NCI-H2081 (cell line): ENCODE results near the gene NOC2L.
A peak's percentile ranks its signal among the peaks of the same experiment; 100 is the strongest.
"Not testable (repeated sequence)": the region's sequence is repeated elsewhere in the genome, so short reads cannot be mapped to it uniquely, and the experiment has no call there.

Experiments used
- DNase-seq, 2 experiments: peaks; one replicate each; lab custom pipeline; 2025; lab: John Stamatoyannopoulos, UW

Gene NOC2L

DNA sequence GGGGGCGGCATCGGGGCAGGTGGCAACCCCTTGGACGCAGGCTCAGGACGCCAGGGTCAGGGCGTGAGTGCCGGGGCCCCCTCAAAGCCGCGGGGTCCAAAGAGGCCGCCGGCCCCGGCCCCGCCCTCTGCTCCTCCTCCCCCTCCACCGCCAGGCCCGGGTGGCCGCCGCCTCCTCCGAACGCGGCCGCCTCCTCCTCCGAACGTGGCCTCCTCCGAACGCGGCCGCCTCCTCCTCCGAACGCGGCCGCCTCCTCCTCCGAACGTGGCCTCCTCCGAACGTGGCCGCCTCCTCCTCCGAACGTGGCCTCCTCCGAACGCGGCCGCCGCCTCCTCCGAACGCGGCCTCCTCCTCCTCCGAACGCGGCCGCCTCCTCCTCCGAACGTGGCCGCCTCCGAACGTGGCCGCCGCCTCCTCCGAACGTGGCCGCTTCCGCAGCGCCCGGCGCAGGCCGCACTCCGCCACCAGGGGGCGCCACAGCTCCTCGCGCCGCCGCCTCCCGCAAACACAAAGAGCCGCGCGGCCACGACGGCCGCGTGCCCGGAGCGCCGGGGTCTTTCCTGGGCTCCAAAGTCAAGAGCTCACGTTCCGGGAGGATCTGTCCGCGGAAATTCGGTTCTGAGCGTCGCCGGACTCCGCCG is 54.6 kb downstream of the NOC2L start:
- DNase-seq, result peak; percentile 69 to 77

DNA sequence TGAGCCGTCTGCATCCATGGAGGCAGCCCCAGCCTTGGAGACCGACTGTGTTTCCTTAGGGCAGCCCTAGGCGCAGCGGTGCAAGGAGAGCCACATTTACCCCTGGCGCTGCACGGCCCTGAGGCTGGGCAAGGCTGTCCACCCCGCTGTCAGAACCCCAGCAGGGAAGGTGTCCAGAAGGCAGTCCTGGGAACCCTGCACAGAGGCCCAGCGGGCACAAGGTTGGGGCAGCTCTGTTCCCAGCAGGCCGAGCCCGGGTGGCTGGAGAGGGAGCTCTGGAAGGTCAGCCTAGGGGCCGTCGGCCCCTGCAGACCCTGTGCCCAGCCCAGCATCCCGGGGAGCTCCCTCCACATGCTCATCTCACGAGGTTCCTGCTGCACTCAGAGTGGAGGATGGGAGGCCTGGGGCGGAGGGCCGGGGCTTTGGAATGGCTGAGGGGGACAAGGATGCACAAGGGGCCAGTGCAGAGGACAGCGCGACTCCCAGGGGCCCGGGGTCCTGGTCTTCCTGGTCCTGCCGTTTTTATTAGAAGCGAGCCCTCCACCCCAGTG is 55.3 kb downstream of the NOC2L start:
- no peak for DNase-seq

DNA sequence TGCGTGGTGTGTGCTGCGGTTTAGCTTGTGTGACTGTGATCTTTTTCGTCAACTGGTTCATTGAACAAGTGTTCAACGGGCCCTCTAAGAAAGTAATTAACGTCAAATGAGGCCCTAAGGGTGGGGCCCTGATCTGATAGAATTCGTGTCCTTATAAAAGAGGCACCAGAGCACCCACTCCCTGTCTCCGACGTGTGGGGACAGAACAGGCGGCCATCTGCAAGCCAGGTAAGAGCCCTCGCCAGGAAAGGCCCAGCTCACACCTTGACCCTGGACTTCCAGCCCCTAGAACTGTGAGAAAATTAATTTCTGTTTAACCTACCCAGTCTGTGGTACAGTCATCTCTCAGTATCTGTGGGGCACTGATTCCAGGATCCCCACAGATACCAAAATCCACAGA is 55.8 kb downstream of the NOC2L start:
- no peak for DNase-seq

DNA sequence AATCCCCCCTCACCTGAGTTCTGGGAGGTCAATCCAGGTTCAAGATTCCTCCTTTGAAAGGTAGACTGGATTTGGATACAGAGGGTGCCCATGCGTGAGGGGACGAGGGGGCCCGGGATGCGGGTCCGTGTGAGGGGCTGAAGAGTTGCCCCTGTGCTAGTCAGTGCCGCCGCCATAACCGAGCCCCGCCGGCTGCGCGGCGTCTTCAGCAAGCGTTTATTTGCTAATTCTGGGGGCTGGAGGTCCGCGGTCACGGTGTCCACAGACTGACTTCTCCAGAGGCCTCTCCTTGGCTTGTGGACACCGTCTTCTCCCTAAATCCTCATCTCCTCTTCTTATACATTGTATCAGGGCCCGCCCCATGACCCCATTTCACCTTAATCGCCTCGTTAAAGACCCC is 56.3 kb downstream of the NOC2L start:
- DNase-seq, result no peak

GRCh38 chr1:901108-901859 is 57.8 kb downstream of the NOC2L start:
- no peak for DNase-seq

DNA sequence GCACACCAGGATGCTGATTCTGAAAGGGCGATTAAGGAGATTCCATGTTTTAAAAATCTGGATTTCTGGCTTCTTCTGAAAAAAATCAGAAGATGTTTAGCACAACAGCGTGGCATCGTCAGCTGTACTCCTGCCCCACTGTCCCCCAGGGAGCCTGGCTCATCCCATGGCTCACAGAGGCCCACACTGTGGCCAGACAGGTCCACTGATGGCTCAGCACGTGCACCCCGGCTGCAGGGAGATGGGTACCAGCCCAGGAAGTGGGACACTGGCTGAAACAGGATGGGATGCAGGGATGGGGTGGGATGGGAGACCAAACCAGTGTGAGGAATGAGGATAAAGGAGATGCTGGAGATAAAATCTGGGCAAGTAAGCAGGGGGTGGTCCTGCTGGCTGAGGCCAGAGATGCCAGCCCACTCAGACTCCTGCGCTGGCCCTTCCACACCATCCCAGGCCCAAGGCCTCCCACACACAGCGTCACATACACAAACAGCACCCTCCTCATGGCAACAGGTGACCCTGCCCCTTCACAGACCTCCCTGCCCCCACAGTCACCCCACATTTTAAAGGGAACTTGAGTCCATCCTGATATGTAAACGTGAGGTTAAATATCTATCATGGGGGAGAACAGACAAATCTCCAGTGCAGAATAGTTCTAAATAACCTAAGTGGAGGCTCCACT is 59.3 kb downstream of the NOC2L start:
- no peak for DNase-seq

DNA sequence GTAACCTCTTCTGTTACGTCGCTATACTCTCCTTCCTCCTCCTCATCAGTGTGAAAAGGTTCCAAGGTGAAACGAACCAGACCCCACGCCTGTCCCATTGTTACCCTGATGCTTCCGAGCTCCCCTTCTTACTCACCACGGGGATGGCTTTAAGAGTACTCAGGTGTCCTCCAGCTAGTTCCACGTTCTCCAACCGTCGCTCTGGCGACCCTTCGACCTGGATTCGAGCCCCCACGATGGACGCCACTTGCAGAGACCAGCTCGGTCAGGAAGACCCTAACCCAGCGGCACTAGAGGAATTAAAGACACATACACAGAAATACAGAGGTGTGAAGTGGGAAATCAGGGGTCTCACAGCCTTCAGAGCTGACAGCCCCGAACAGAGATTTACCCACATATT is 61.1 kb downstream of the NOC2L start:
- not testable (repeated sequence) for DNase-seq

DNA sequence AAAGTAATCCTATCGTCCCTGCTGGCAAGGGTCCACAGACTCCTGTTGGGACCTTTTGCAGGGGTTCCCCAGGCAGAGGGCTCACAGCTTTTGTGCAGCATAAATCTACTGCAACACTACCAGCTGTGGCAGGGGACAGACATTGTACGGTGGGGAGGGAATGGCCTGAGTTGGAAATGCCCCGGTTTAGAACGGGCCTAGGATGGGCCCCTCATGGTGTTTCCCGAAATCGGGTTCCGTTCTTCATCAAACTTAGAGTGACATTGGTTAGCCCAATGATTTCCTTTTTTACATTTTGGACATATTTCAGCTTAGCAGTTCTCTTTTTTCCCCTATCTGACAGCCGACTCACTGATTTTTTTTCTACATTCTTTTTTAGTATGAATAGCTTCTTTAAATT is 61.8 kb downstream of the NOC2L start:
- DNase-seq, result no peak
